Measurements from ENCODE around the gene FAM236B. TPM values are rescaled to one million over a fixed set of nuclear protein-coding genes. Genes with fewer than 3 reads are reported as not detected.
"Not testable (repeated sequence)": the region's sequence is repeated elsewhere in the genome, so short reads cannot be mapped to it uniquely, and the experiment has no call there.

The FAM236B gene
- total RNA-seq (not detected), polyA plus RNA-seq (not detected)
- long read RNA-seq, donor 1, result 0 reads
- long read RNA-seq, donor 2, result 0 reads
- long read RNA-seq, donor 3, result 0 reads

- WGBS, 3 donors, result no CpG with 5 or more reads among the region's 15 CpGs
- H3K4me3 ChIP-seq; H3K9me3 ChIP-seq; H3K27ac ChIP-seq; H3K27me3 ChIP-seq; H3K36me3 ChIP-seq; H3K4me1 ChIP-seq (ENCODE audit: insufficient read depth); DNase-seq; intact Hi-C loops (cut with DNase I): not testable (repeated sequence)
Observed at GRCh38 chrX:72782560-72782959, at the start of gene FAM236B. TSS of gene FAM236B (minus strand) at chrX:72782660. CDS start at chrX:72782560, 100 bp downstream.

GRCh38 chrX:72830701-72831100 lies 48.2 kb upstream of the FAM236B start:
- not testable (repeated sequence) for H3K9me3 ChIP-seq

DNA sequence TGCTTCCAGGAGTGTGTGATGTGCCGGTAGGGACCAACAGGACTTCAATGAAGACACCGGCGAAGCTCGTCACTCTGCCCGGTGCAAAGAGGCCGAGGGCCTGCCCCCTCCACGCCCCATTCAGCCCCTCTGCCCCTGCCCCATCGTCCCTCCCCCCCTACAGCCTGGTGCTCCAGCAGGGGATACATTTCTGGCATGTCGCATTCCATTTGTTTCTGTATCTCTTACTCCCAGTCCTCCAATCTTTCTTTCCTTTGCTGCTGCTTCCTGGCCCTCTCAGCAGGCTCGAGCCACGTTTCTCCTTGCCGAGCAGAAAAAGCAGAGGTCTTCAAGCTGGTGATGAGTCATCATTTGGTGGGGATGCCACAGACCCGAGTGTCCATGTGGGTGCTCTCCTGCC lies 25.6 kb upstream of the FAM236B start, which contains the start of gene FAM236D:
TSS of gene FAM236D (minus strand) at position 101 of the 400 bp plus-strand sequence. CDS start at position 1, 100 bp downstream.
- intact Hi-C loops (cut with DNase I); H3K4me1 ChIP-seq (ENCODE audit: insufficient read depth); H3K27me3 ChIP-seq; H3K4me3 ChIP-seq; H3K36me3 ChIP-seq; H3K9me3 ChIP-seq; DNase-seq; H3K27ac ChIP-seq: not testable (repeated sequence)
- WGBS, 3 donors, result no CpG with 5 or more reads among the region's 13 CpGs

More at GRCh38 chrX:72830701-72831100, 48.2 kb upstream of the FAM236B start:
- H3K27ac ChIP-seq; H3K36me3 ChIP-seq; DNase-seq; H3K4me3 ChIP-seq; H3K4me1 ChIP-seq (ENCODE audit: insufficient read depth); intact Hi-C loops (cut with DNase I); H3K27me3 ChIP-seq: not testable (repeated sequence)
- WGBS, 3 donors, result no CpG with 5 or more reads among the region's 13 CpGs

GRCh38 chrX:72790390-72790789 lies 7.9 kb upstream of the FAM236B start:
- peak in 1 of 5 donors; percentile 4 for DNase-seq
- H3K9me3 ChIP-seq; H3K36me3 ChIP-seq; intact Hi-C loops (cut with DNase I); H3K4me3 ChIP-seq; H3K27ac ChIP-seq; H3K27me3 ChIP-seq; H3K4me1 ChIP-seq (ENCODE audit: insufficient read depth): not testable (repeated sequence)
- 73 to 93% methylated on average over 1 to 2 of the region's 3 CpGs; no CpG with 5 or more reads in 1 of the 3 donors for WGBS, 3 donors

- intact Hi-C loops (cut with DNase I); H3K27me3 ChIP-seq; DNase-seq; H3K4me1 ChIP-seq (ENCODE audit: insufficient read depth); H3K27ac ChIP-seq; H3K9me3 ChIP-seq; H3K36me3 ChIP-seq; H3K4me3 ChIP-seq: not testable (repeated sequence)
- WGBS, 3 donors, result no CpG with 5 or more reads among the region's 1 CpG
Observed at GRCh38 chrX:72788142-72788541, 5.7 kb upstream of the FAM236B start.

DNA sequence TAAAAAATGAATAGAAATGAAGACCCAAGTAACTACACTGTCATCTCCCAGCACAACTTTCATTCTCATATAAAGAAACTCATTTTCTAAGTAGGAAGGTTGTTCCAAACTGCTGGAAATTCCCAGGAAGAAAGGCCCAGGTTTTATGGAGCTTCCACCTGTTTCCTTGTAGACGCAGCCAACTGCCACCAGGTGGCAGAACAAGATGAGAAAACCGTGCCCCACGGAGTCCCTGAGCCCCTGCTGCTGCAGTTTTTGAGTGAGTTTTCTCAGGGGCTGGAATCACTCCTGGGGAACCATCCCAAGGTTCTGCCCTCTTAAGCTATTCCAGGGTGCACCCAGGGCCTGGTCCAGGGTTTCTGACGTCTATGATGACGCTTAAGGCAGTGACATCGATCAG lies 1.5 kb upstream of the FAM236B start:
- DNase-seq; H3K27me3 ChIP-seq; H3K4me3 ChIP-seq; H3K36me3 ChIP-seq; H3K4me1 ChIP-seq (ENCODE audit: insufficient read depth); H3K27ac ChIP-seq; intact Hi-C loops (cut with DNase I); H3K9me3 ChIP-seq: not testable (repeated sequence)
- WGBS, 3 donors, result no CpG with 5 or more reads among the region's 6 CpGs

DNA sequence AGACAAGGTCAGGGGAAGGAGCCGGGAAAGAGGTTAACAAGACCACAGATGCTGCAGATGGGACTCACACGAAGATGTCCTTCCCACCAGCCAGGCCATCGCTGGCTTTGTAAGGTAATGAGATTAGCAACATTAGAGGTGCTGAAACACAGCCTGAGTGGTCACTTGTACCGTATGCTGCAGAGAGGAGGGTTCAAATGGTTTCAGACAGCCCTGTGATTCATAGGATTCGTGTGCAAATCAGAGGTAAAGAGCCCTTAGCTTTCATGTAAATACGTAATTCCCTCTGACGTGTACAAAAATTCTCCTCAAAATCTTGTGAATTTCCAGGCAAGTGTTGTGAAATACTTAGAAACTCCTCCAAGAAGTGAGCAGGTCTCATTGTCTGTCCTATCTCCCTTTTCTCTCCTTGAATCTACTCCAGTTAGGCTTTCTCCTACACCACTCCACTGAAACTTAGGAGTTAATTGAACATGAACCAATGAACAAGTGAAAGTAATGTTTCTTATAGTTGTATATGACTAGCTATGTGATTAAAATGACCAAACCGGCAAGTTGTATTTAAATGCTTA lies 991 bp upstream of the FAM236B start:
- DNase-seq; H3K4me1 ChIP-seq (ENCODE audit: insufficient read depth); intact Hi-C loops (cut with DNase I); H3K27ac ChIP-seq; H3K27me3 ChIP-seq; H3K36me3 ChIP-seq; H3K9me3 ChIP-seq; H3K4me3 ChIP-seq: not testable (repeated sequence)
- WGBS, 3 donors, result no CpG with 5 or more reads among the region's 8 CpGs

DNA sequence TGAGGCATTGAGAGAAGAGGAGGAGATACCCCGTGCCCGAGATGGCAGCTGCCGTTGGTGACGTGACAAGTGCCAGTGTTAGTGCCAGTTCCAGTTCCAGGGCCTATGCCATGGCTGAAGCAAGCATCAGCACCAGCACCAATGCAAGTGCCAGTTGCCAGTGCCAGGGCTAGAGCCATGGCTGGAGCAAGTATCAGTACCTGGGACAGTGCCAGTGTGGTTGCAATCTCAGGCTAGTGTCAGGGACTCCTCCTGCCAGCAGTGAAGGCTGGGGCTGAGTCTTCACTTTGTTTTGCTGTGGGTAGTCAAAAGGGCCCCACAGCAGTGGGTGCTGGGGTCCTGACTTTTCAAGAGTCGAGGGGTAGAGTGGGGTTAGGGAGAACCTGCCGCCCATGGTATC lies 4.3 kb downstream of the FAM236B start:
- H3K9me3 ChIP-seq; H3K27me3 ChIP-seq; H3K27ac ChIP-seq; H3K36me3 ChIP-seq; intact Hi-C loops (cut with DNase I); H3K4me1 ChIP-seq (ENCODE audit: insufficient read depth); H3K4me3 ChIP-seq; DNase-seq: not testable (repeated sequence)
- WGBS, 3 donors, result no CpG with 5 or more reads among the region's 6 CpGs

- H3K4me3 ChIP-seq; DNase-seq; H3K27ac ChIP-seq; H3K4me1 ChIP-seq (ENCODE audit: insufficient read depth); H3K27me3 ChIP-seq; H3K9me3 ChIP-seq; H3K36me3 ChIP-seq; intact Hi-C loops (cut with DNase I): not testable (repeated sequence)
- no CpG with 5 or more reads among the region's 15 CpGs for WGBS, 3 donors
Observed at GRCh38 chrX:72777467-72777790, 5.0 kb downstream of the FAM236B start.

DNA sequence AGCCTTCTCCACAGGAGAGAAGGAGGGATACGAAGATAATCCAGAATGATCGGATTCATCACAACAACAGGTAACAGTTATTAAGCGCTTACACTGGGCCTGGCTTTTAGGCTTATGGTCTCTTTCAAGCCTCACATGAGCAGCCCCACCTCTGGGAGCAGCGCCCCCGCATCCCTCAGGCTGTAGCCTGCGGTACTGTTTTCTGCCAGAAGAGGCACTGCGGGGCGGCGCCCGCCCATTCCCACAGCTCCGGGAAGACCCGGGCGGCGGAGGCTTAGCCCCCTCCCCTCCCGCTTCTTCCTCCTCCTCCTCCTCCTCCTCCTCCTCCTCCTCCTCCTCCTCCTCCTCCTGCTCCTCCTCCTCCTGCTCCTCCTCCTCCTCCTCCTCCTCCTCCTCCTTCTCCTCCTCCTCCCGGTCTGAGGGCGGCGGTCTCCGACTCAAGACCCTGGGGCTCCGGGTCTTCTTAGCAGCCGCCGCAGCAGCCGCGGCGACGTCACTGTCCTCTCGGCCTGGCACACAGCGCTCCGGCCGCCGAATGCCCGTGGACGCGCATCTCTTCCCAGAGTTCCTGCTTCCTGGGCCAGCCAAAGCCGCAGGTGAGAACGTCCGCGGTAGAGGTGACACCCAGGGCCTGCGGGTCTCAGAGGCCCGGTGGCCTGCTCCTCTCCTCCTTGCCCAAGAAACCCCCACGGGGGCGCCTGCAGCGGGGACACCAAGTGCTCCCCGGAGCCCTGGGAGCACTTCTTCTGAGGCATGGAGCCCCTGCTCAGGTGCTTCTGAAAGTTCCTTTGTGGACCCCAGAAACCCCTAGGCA lies 5.6 kb downstream of the FAM236B start, which contains the start of gene DMRTC1B:
TSS of gene DMRTC1B (plus strand) at position 238 of the 814 bp plus-strand sequence. CDS start 68,246 bp downstream, outside the sequence.
- H3K36me3 ChIP-seq; intact Hi-C loops (cut with DNase I); DNase-seq; H3K27ac ChIP-seq; H3K4me1 ChIP-seq (ENCODE audit: insufficient read depth); H3K27me3 ChIP-seq; H3K9me3 ChIP-seq; H3K4me3 ChIP-seq: not testable (repeated sequence)
- WGBS, 3 donors, result no CpG with 5 or more reads among the region's 44 CpGs

DNA sequence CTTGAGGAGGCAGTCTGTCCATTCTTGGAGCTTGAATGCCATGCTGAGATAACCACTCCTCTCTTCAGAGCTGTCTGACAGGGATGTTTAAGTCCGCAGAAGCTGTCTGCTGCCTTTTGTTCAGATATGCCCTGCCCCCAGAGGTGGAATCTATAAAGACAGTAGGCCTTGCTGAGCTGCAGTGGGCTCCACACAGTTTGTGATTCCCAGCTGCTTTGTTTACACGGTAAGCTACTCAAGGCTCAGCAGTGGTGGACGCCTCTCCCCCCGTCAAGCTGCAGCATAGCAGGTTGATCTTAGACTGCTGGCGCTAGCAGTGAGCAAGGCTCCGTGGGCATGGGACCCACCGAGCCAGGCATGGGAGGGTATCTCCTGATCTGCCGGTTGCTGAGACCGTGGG lies 22.0 kb downstream of the FAM236B start:
- H3K27me3 ChIP-seq; H3K4me1 ChIP-seq (ENCODE audit: insufficient read depth); H3K36me3 ChIP-seq; DNase-seq; H3K9me3 ChIP-seq; H3K27ac ChIP-seq; intact Hi-C loops (cut with DNase I); H3K4me3 ChIP-seq: not testable (repeated sequence)
- no CpG with 5 or more reads among the region's 9 CpGs for WGBS, 3 donors

DNA sequence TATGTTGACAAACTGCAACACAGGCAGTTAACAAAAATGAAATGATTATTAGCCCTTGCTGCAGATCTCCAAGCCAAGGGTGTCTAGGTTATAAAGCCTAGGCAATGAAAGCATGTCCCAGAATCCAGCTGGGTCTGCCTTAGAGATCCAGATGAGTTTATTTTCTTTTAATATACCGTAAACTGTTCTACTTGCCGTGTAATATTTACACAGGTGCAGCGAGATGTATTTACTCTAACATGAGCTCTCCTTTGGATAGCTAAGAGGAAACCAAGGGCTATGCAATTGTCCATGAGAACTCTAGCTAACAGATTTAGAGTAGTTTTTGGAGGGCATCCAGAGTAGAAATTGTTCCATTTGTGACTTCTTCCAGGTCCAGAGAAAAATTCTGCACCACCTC lies 33.9 kb downstream of the FAM236B start:
- no CpG with 5 or more reads among the region's 3 CpGs for WGBS, 3 donors
- H3K4me3 ChIP-seq; H3K36me3 ChIP-seq; DNase-seq; H3K9me3 ChIP-seq; intact Hi-C loops (cut with DNase I); H3K27ac ChIP-seq; H3K4me1 ChIP-seq (ENCODE audit: insufficient read depth); H3K27me3 ChIP-seq: not testable (repeated sequence)
